CD4-positive, alpha-beta T cell treated with Interleukin-21 for 1 hour (primary cell): Measurements from ENCODE around the gene NEK6.
A peak's percentile ranks its signal among the peaks of the same experiment; 100 is the strongest.
"Not testable (repeated sequence)": the region's sequence is repeated elsewhere in the genome, so short reads cannot be mapped to it uniquely, and the experiment has no call there.

Experiments
- DNase-seq: peaks from one replicate; pipeline ENCODE4 v3.0.0-alpha.2; 2020

The NEK6 gene

GRCh38 chr9:124231095-124231737, 26.5 kb upstream of the NEK6 start:
- DNase-seq: no peak

- peak; percentile 37 for DNase-seq
Observed at GRCh38 chr9:124238546-124239140, 19.1 kb upstream of the NEK6 start.

- no peak for DNase-seq
Observed at GRCh38 chr9:124239249-124240073, 18.3 kb upstream of the NEK6 start.

GRCh38 chr9:124242331-124243194, 15.2 kb upstream of the NEK6 start:
- no peak for DNase-seq

- not testable (repeated sequence) for DNase-seq
Observed at GRCh38 chr9:124247393-124247792, 10.4 kb upstream of the NEK6 start.

- no peak for DNase-seq
Observed at GRCh38 chr9:124248066-124248465, 9.7 kb upstream of the NEK6 start.

- DNase-seq: no peak
Observed at GRCh38 chr9:124248960-124249359, 8.8 kb upstream of the NEK6 start.

GRCh38 chr9:124251204-124251603, 6.5 kb upstream of the NEK6 start:
- no peak for DNase-seq

GRCh38 chr9:124251605-124252378, 6.0 kb upstream of the NEK6 start:
- DNase-seq: no peak

GRCh38 chr9:124252878-124253277, 4.9 kb upstream of the NEK6 start:
- not testable (repeated sequence) for DNase-seq

- DNase-seq: no peak
Observed at GRCh38 chr9:124254261-124254682, 3.5 kb upstream of the NEK6 start.

GRCh38 chr9:124255222-124255621, 2.5 kb upstream of the NEK6 start:
- DNase-seq: no peak

- DNase-seq: no peak
Observed at GRCh38 chr9:124256517-124257069, 1.2 kb upstream of the NEK6 start.

GRCh38 chr9:124257070-124257843, 492 bp upstream of the NEK6 start:
- DNase-seq: no peak

GRCh38 chr9:124258607-124259157, 933 bp downstream of the NEK6 start:
- no peak for DNase-seq

- DNase-seq: no peak
Observed at GRCh38 chr9:124259158-124259808, 1.5 kb downstream of the NEK6 start.

- no peak for DNase-seq
Observed at GRCh38 chr9:124260769-124261603, 3.2 kb downstream of the NEK6 start.

GRCh38 chr9:124261736-124262648, 4.2 kb downstream of the NEK6 start:
- DNase-seq: no peak
